ENCODE measurements around the gene OTUB2.
"Not testable (repeated sequence)": the region's sequence is repeated elsewhere in the genome, so short reads cannot be mapped to it uniquely, and the experiment has no call there.

Gene OTUB2

GRCh38 chr14:94058674-94059138 is 32.6 kb downstream of the OTUB2 start:
- no peak for TF ChIP-seq CTCF (IDR thresholded peaks at IDR 0.05; ENCODE audit: control insufficient read depth, insufficient read depth, low read depth, low read length, missing control alignments)
- no peak overlapping the region for H3K4me3 ChIP-seq (ENCODE audit: control insufficient read depth, low read depth, low read length)
- no peak for DNase-seq (ENCODE audit: low read depth)

GRCh38 chr14:94059998-94060397 is 33.9 kb downstream of the OTUB2 start:
- no peak overlapping the region for H3K4me3 ChIP-seq (ENCODE audit: control insufficient read depth, low read depth, low read length)
- TF ChIP-seq CTCF (IDR thresholded peaks at IDR 0.05; ENCODE audit: control insufficient read depth, insufficient read depth, low read depth, low read length, missing control alignments) = no peak
- no peak for DNase-seq (ENCODE audit: low read depth)

GRCh38 chr14:94062344-94062940 is 36.3 kb downstream of the OTUB2 start:
- peak; percentile 17 for DNase-seq (ENCODE audit: low read depth)
- no peak for TF ChIP-seq CTCF (IDR thresholded peaks at IDR 0.05; ENCODE audit: control insufficient read depth, insufficient read depth, low read depth, low read length, missing control alignments)
- no peak overlapping the region for H3K4me3 ChIP-seq (ENCODE audit: control insufficient read depth, low read depth, low read length)

- DNase-seq (ENCODE audit: low read depth) = no peak
- no peak overlapping the region for H3K4me3 ChIP-seq (ENCODE audit: control insufficient read depth, low read depth, low read length)
- no peak for TF ChIP-seq CTCF (IDR thresholded peaks at IDR 0.05; ENCODE audit: control insufficient read depth, insufficient read depth, low read depth, low read length, missing control alignments)
Measured at GRCh38 chr14:94066089-94066676, 40.0 kb downstream of the OTUB2 start.

- H3K4me3 ChIP-seq (ENCODE audit: control insufficient read depth, low read depth, low read length); DNase-seq (ENCODE audit: low read depth): not testable (repeated sequence)
Measured at GRCh38 chr14:94072076-94072475, 45.9 kb downstream of the OTUB2 start.

GRCh38 chr14:94074534-94074933 is 48.4 kb downstream of the OTUB2 start:
- H3K4me3 ChIP-seq (ENCODE audit: control insufficient read depth, low read depth, low read length) = no peak overlapping the region
- no peak for TF ChIP-seq CTCF (IDR thresholded peaks at IDR 0.05; ENCODE audit: control insufficient read depth, insufficient read depth, low read depth, low read length, missing control alignments)
- DNase-seq (ENCODE audit: low read depth) = no peak

GRCh38 chr14:94075008-94075407 is 48.9 kb downstream of the OTUB2 start:
- no peak overlapping the region for H3K4me3 ChIP-seq (ENCODE audit: control insufficient read depth, low read depth, low read length)
- TF ChIP-seq CTCF (IDR thresholded peaks at IDR 0.05; ENCODE audit: control insufficient read depth, insufficient read depth, low read depth, low read length, missing control alignments) = no peak
- no peak for DNase-seq (ENCODE audit: low read depth)

Data from AG09309 (cell line).